Motor neuron (in vitro differentiated cells): ENCODE results near the gene CPNE9. TPM values are rescaled to one million over a fixed set of nuclear protein-coding genes. Genes with fewer than 3 reads are reported as not detected.

Source experiments
- ATAC-seq, 8 experiments: fragments of 200-7000 bp; cut with Tn5 transposase; replicated peaks in 6 of 8; 2 replicates each; pipeline ENCODE4 v1.8.0; 2021; ENCODE audit warnings: mild to moderate bottlenecking in 8 of 8, moderate library complexity in 8 of 8
- H3K27ac ChIP-seq, 2 donors: fragments of 250-450 bp; sonication (Bioruptor Pico); 2 replicates each; pipeline ENCODE4 v1.9.0; 2021; ENCODE audit warnings: antibody characterized with exemption in 2 of 2, mild to moderate bottlenecking in 2 of 2, moderate library complexity in 1 of 2
- H3K4me1 ChIP-seq, 2 donors: fragments of 250-450 bp; sonication (Bioruptor Pico); replicated peaks in 1 of 2; 2 replicates each; pipeline ENCODE4 v1.6.1; 2021; ENCODE audit warnings: antibody characterized with exemption in 2 of 2, mild to moderate bottlenecking in 2 of 2, moderate library complexity in 1 of 2
- H3K4me3 ChIP-seq, 5 donors: fragments of 250-450 bp; sonication (Bioruptor Pico); 2 replicates each; pipeline ENCODE4 v1.9.0; 2021; ENCODE audit warnings: antibody characterized with exemption in 5 of 5, mild to moderate bottlenecking in 5 of 5, moderate library complexity in 4 of 5
- WGBS, 10 experiments: fragments of 450-650 bp; shearing (Covaris generic); methylation state at CpG; one replicate each; pipeline ENCODE4 v1.0.0; 2022; 5-methylcytosine and 5-hydroxymethylcytosine counted together
- in situ Hi-C, 9 experiments: fragments of 400-800 bp; cut with MboI; loops; one replicate each; pipeline ENCODE4 v1.15.0; 2021; ENCODE audit warnings: low sequenced_read_pairs in 9 of 9, low pct_unique_long_range_greater_than_20kb in 2 of 9; ENCODE audit not compliant: unreplicated experiment in 9 of 9
- total RNA-seq, 8 experiments: library from RNA; unstranded; fragments of 300-600 nt; gene quantifications; 2 replicates each; pipeline versions ENCODE4 v1.2.3 to v1.2.4, GENCODE V29; 2022

CPNE9 gene
- total RNA-seq, 8 experiments from 2014 or later, result 0.14 to 1.4 (median 0.36) TPM; not detected in 2

GRCh38 chr3:9710174-9710739, 6.6 kb downstream of the CPNE9 start:
- H3K27ac ChIP-seq, result no peak overlapping the region
- no peak for ATAC-seq
- no peak overlapping the region for H3K4me3 ChIP-seq
- 45 to 100% (median 65%) methylated on average over 1 to 3 of the region's 3 CpGs for WGBS, 10 experiments
- in situ Hi-C loops, result no loop called here
- H3K4me1 ChIP-seq, result no peaks in the 10 kb centered on the region

GRCh38 chr3:9712415-9712814, 8.8 kb downstream of the CPNE9 start:
- 0 to 100% (median 60%) methylated on average over 1 of the region's 2 CpGs; no CpG with 5 or more reads in 7 of the 10 experiments for WGBS, 10 experiments
- in situ Hi-C loops, result no loop called here
- ATAC-seq, result no peak

DNA sequence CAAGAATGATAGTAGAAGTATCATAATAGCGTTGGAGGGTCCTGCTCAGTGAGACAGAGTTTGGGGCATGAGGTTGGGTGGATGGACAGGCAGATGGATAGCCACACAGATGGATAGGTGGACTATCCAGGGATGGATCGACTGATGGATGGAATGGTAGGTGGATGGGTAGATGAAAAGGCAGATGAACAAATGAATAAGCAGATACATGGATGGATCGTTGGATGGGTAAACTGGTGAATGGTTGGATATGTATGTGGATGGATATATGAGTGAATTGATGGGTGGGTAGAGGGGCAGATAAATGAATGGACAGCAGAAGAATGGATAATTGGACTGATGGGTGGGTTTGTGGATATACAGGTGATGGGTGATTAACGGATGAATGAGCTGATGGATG, 9.5 kb downstream of the CPNE9 start:
- H3K27ac ChIP-seq, result no peak overlapping the region
- 18 to 94% (median 79%) methylated on average over 2 to 4 of the region's 4 CpGs; no CpG with 5 or more reads in 1 of the 10 experiments for WGBS, 10 experiments
- in situ Hi-C loops, result no loop called here
- H3K4me3 ChIP-seq, result no peak overlapping the region
- no peaks in the 10 kb centered on the region for H3K4me1 ChIP-seq
- ATAC-seq, result no peak

More at GRCh38 chr3:9712415-9712814, 8.8 kb downstream of the CPNE9 start:
- Histone ChIP-seq H3K4me3 (no peak overlapping the region), H3K4me1 (no peaks in the 10 kb centered on the region), H3K27ac (no peak overlapping the region)

GRCh38 chr3:9715136-9715535, 11.5 kb downstream of the CPNE9 start:
- ATAC-seq, result peak in 2 of 8 experiments; percentile 9 to 11
- Histone ChIP-seq H3K27ac (no peak overlapping the region), H3K4me1 (no peaks in the 10 kb centered on the region), H3K4me3 (no peak overlapping the region)
- in situ Hi-C loops, result no loop called here
- WGBS, 10 experiments, result 0 to 100% (median 33%) methylated on average over 1 to 4 of the region's 4 CpGs; no CpG with 5 or more reads in 3 of the 10 experiments

- in situ Hi-C loops, result no loop called here
- Histone ChIP-seq H3K4me3 (no peak overlapping the region), H3K27ac (no peak overlapping the region), H3K4me1 (peaks cover 2 to 3% of the 10 kb centered on the region in 2 donors)
- ATAC-seq, result peak; percentile 88 to 100 (median 98)
- 11 to 100% (median 53%) methylated on average over 1 to 6 of the region's 6 CpGs for WGBS, 10 experiments
These were observed 12.3 kb downstream of the CPNE9 start for GRCh38 chr3:9715764-9716437.

- WGBS, 10 experiments, result 0 to 83% (median 68%) methylated on average over 1 to 5 of the region's 5 CpGs
- Histone ChIP-seq H3K4me1 (peaks cover 3 to 8% of the 10 kb centered on the region in 2 donors), H3K4me3 (no peak overlapping the region), H3K27ac (no peak overlapping the region)
- in situ Hi-C loops, result no loop called here
- no peak for ATAC-seq
These were observed 13.3 kb downstream of the CPNE9 start for GRCh38 chr3:9716801-9717555.

- no peak overlapping the region for H3K4me3 ChIP-seq
- H3K27ac ChIP-seq, result no peak overlapping the region
- WGBS, 10 experiments, result 31 to 89% (median 81%) methylated on average over 1 of the region's 1 CpG; no CpG with 5 or more reads in 1 of the 10 experiments
- no peak for ATAC-seq
- peaks cover 3 to 8% of the 10 kb centered on the region in 2 donors for H3K4me1 ChIP-seq
- in situ Hi-C loops, result no loop called here
These were observed 13.9 kb downstream of the CPNE9 start for GRCh38 chr3:9717563-9717962.

DNA sequence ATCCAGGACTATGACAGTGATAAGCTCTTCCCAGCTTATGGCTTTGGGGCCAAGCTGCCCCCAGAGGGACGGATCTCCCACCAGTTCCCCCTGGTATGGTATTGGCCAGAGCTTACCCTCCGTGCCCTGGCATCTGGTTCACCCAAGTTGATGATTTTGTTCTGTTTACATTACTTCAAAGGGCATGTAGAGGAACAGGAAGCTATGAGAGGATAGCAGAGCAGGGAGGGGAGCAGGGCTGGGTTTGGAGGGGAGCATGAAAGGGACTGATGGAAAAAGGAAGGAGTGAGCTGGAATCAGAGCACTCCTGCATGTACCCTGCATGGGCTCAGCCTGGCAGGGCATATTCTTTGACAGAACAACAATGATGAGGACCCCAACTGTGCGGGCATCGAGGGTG, 14.5 kb downstream of the CPNE9 start:
- ATAC-seq, result no peak
- H3K4me3 ChIP-seq, result no peak overlapping the region
- in situ Hi-C loops, result no loop called here
- 27 to 83% (median 36%) methylated on average over 1 to 2 of the region's 4 CpGs; no CpG with 5 or more reads in 4 of the 10 experiments for WGBS, 10 experiments
- peaks cover 3 to 8% of the 10 kb centered on the region in 2 donors for H3K4me1 ChIP-seq
- H3K27ac ChIP-seq, result no peak overlapping the region

DNA sequence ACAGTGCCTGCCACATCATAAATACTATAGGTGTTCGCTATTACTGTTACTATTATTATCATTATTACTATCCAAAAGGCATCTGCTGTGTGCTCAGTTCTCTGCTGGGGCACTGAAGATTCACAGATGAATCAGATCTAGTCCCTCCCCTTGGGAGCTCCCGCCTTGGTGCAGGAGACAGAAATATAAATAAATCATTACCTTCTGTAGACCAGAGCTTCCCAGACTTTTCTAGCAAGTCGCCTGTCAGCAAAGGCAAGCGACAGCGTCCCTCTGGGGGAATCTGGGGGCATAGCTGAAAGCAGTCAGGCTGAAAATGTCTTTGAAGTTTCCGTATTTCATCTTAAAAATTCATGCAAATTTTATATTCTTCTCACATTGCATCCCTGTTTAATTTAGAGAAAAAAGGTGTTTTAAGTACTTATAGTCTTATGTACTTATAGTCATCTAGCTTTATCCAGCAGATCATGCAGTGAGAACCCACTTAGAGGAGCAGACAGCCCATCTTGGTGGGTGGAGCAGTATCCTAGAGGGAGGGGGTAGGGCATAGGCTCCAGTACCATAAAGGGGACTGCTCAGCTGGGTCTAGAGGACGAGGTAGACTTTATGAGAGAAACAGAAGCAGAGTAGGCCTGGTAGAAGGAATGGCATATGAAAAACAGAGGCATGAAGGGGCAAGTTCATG, 17.5 kb downstream of the CPNE9 start:
- in situ Hi-C loops, result no loop called here
- Histone ChIP-seq H3K4me3 (no peak overlapping the region), H3K4me1 (peaks cover 3 to 8% of the 10 kb centered on the region in 2 donors), H3K27ac (no peak overlapping the region)
- ATAC-seq, result peak in 7 of 8 experiments; percentile 62 to 96 (median 81)
- WGBS, 10 experiments, result 0 to 53% (median 40%) methylated on average over 1 to 7 of the region's 7 CpGs; no CpG with 5 or more reads in 1 of the 10 experiments

DNA sequence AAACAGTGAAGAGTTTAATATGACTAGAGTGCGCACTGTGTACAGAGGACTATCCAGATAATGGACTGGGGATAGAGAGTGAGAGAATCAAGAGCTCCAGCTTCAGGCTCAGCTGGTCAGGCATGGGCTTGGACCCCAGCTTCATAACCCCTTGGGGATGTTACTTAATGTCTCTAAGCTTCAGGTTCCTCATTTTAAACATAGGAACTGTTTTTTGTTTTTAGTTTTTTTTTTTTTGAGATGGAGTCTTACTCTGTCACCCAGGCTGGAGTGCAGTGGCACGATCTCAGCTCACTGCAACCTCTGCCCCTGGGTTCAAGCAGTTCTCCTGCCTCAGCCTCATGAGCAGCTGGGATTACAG, 18.0 kb downstream of the CPNE9 start:
- peaks cover 3 to 8% of the 10 kb centered on the region in 2 donors for H3K4me1 ChIP-seq
- in situ Hi-C loops, result no loop called here
- no peak for ATAC-seq
- 68 to 100% (median 100%) methylated on average over 1 to 2 of the region's 2 CpGs; no CpG with 5 or more reads in 3 of the 10 experiments for WGBS, 10 experiments
- H3K27ac ChIP-seq, result no peak overlapping the region
- H3K4me3 ChIP-seq, result no peak overlapping the region

GRCh38 chr3:9725775-9726515, 22.3 kb downstream of the CPNE9 start:
- peaks cover 0 to 6% of the 10 kb centered on the region in 2 donors for H3K4me1 ChIP-seq
- peak in 1 of 8 experiments; percentile 32 for ATAC-seq
- no peak overlapping the region for H3K4me3 ChIP-seq
- 54 to 100% (median 83%) methylated on average over 1 to 4 of the region's 4 CpGs; no CpG with 5 or more reads in 4 of the 10 experiments for WGBS, 10 experiments
- in situ Hi-C loops, result no loop called here
- H3K27ac ChIP-seq, result no peak overlapping the region

DNA sequence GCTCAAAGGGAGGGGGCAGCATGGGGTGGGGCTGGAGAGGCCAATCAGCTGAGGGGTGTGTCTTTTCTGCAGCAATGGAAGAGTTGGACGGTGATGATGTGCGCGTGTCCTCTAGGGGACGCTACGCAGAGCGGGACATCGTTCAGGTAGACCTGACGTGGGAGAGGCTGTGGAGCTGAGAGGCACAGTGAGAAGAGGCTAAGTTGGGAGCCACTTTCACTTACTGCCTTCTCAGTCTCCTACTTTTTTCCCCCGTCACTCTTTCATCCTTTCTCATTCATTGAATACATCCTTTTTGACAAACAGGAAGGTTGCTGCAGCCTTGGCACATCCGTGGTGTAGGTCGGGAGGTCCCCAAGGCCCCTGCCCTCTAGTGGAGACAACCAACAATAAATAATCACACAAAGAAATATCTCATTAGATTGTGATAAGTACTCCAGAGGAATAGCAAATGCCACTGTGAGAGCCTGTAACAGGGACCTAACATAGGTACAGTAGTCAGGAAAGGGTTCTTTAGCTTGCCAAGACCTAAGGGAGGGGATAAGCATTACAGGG, 23.5 kb downstream of the CPNE9 start:
- in situ Hi-C loops, result no loop called here
- 0 to 20% (median 11%) methylated on average over 1 to 9 of the region's 11 CpGs; no CpG with 5 or more reads in 5 of the 10 experiments for WGBS, 10 experiments
- Histone ChIP-seq H3K27ac (no peak overlapping the region), H3K4me3 (no peak overlapping the region), H3K4me1 (no peaks in the 10 kb centered on the region)
- ATAC-seq, result peak in 1 of 8 experiments; percentile 1
